Right lobe of liver (tissue), 6 donors: Measurements from ENCODE around the gene FOXJ3. TPM values are rescaled to one million over a fixed set of nuclear protein-coding genes. Genes with fewer than 3 reads are reported as not detected.

Experiments used
- ATAC-seq, 4 donors: fragments of 200-7000 bp; cut with Tn5 transposase; one replicate each; pipeline ENCODE4 v1.9.1; 2020; ENCODE audit warnings: mild to moderate bottlenecking in 4 of 4, moderate library complexity in 4 of 4
- DNase-seq, 3 donors: peaks; one replicate each; pipeline ENCODE4 v3.0.0-alpha.2; 2020
- H3K27ac ChIP-seq, 3 donors: fragments of 200-600 bp; one replicate each; pipeline ENCODE4 v1.8.0; 2022
- H3K27me3 ChIP-seq, 2 donors: fragments of 200-600 bp; one replicate each; pipeline ENCODE4 v1.8.0; 2022
- H3K36me3 ChIP-seq, 4 donors: fragments of 200-600 bp; sonication (generic) in 1 of 4; one replicate each; pipeline versions ENCODE4 v1.5.1 to v1.8.0; 2017 to 2022; ENCODE audit warnings: control low read depth in 1 of 4
- H3K4me1 ChIP-seq, 4 donors: fragments of 200-600 bp; sonication (generic) in 1 of 4; one replicate each; pipeline versions ENCODE4 v1.5.1 to v1.8.0; 2017 to 2022; ENCODE audit warnings: control low read depth in 1 of 4
- H3K4me3 ChIP-seq, 3 donors: fragments of 200-600 bp; one replicate each; pipeline ENCODE4 v1.8.0; 2022
- H3K9me3 ChIP-seq, 4 donors: fragments of 200-600 bp; sonication (generic) in 1 of 4; one replicate each; pipeline versions ENCODE4 v1.5.1 to v1.8.0; 2017 to 2022; ENCODE audit warnings: control low read depth in 1 of 4
- CTCF ChIP-seq, 4 donors: fragments of 200-600 bp in 3 of 4; fragments of 450-650 bp in 1 of 4; IDR thresholded peaks; one replicate each; pipeline versions ENCODE4 v1.5.1 to v1.8.0; 2016 to 2022; ENCODE audit warnings: antibody characterized with exemption in 4 of 4, mild to moderate bottlenecking in 2 of 4
- POLR2A ChIP-seq: fragments of 450-650 bp; IDR thresholded peaks from one replicate; pipeline ENCODE4 v1.6.1; 2017; ENCODE audit warnings: antibody characterized with exemption, mild to moderate bottlenecking
- WGBS: methylation state at CpG from one replicate; pipeline ENCODE4 v1.1.6; 2018; ENCODE audit warnings: low coverage, low lambda C conversion rate; ENCODE audit not compliant: insufficient coverage; ENCODE audit errors: missing lambda C conversion rate; 5-methylcytosine and 5-hydroxymethylcytosine counted together
- intact Hi-C, 2 donors: fragments of 100-400 bp; cut with DNase I; formaldehyde crosslinking; loops; one replicate each; pipeline versions ENCODE4 v1.11.2 to v1.14.1; 2022
- total RNA-seq, 6 experiments: library from RNA; depleted of rRNA in 2 of 6; stranded (reverse); fragments of >200 nt in 2 of 6; fragmentation: NEBNext Ultra II Directional in 3 of 6; extraction: Animal tissue kit (Norgen Biotek cat#: 25700) in 3 of 6; gene quantifications; one replicate each; pipeline versions ENCODE4 v1.1.0 to v1.2.4, GENCODE V29; 2016 to 2023
- donor health status: DM: no; HTN: yes; CAD: no.
- donor health status: DM: no; HTN: no; CAD: no.
- donor health status: DM: no; HTN: no; CAD: no.
- donor health status: DM: no; HTN: yes; CAD: no.
- donor health status: DM: no; HTN: yes; CAD: no.

The FOXJ3 gene
- total RNA-seq, 6 experiments from 2014 or later: 12.1 to 18.4 (median 14.5) TPM

- TF ChIP-seq CTCF (IDR thresholded peaks at IDR 0.05) (no peak), POLR2A (no peak)
- ATAC-seq: no peak
- DNase-seq: no peak
- 61% methylated on average over 3 of the region's 3 CpGs for WGBS
- no peak overlapping the region for H3K4me3 ChIP-seq
- no peaks in the 10 kb centered on the region for H3K9me3 ChIP-seq
- no peaks in the 10 kb centered on the region for H3K4me1 ChIP-seq
- no peaks in the 10 kb centered on the region for H3K27me3 ChIP-seq
- no peak overlapping the region for H3K27ac ChIP-seq
- intact Hi-C loops: no loop called here
- no peaks in the 10 kb centered on the region for H3K36me3 ChIP-seq
Measured at GRCh38 chr1:42128964-42129363, 206.1 kb downstream of the FOXJ3 start.

- TF ChIP-seq CTCF (IDR thresholded peaks at IDR 0.05) (no peak), POLR2A (no peak)
- no peak for ATAC-seq
- Histone ChIP-seq H3K9me3 (no peaks in the 10 kb centered on the region), H3K4me3 (no peak overlapping the region), H3K4me1 (no peaks in the 10 kb centered on the region), H3K27ac (no peak overlapping the region), H3K36me3 (no peaks in the 10 kb centered on the region), H3K27me3 (no peaks in the 10 kb centered on the region)
- intact Hi-C loops: no loop called here
- 50% methylated on average over 2 of the region's 2 CpGs for WGBS
- no peak for DNase-seq
Measured at GRCh38 chr1:42128499-42128898, 206.5 kb downstream of the FOXJ3 start.

GRCh38 chr1:42127767-42128166 lies 207.3 kb downstream of the FOXJ3 start:
- no peak overlapping the region for H3K27ac ChIP-seq
- H3K9me3 ChIP-seq: no peaks in the 10 kb centered on the region
- no peaks in the 10 kb centered on the region for H3K36me3 ChIP-seq
- no peak for ATAC-seq
- intact Hi-C loops: no loop called here
- 93% methylated on average over 6 of the region's 6 CpGs for WGBS
- DNase-seq: no peak
- H3K4me1 ChIP-seq: no peaks in the 10 kb centered on the region
- TF ChIP-seq POLR2A (no peak), CTCF (IDR thresholded peaks at IDR 0.05) (no peak)
- no peaks in the 10 kb centered on the region for H3K27me3 ChIP-seq
- H3K4me3 ChIP-seq: no peak overlapping the region

Other genes starting within 250 kb of the FOXJ3 start
- 1 to 10 TPM in 4 of 6 experiments, not detected in 2; 1.8 to 3.3 (median 2.7) TPM for gene GUCA2B, start 181.8 kb downstream of the FOXJ3 start, total RNA-seq
- gene GUCA2A, start 170.5 kb downstream of the FOXJ3 start, total RNA-seq: not detected
- gene RIMKLA, start 45.6 kb upstream of the FOXJ3 start, total RNA-seq: under 1 TPM; 0.02 to 0.95 (median 0.15) TPM
- gene ZMYND12, start 120.8 kb upstream of the FOXJ3 start, total RNA-seq: 1 to 10 TPM; 1.5 to 7.3 (median 2.6) TPM
- 10 to 100 TPM; 36.3 to 44.1 (median 42.7) TPM for gene PPCS, start 121.3 kb upstream of the FOXJ3 start, total RNA-seq
- gene CCDC30, start 128.1 kb upstream of the FOXJ3 start, total RNA-seq: 1 to 10 TPM in 3 of 6 experiments, under 1 TPM in 3; 0.37 to 1.4 (median 1.0) TPM